Fibroblast of villous mesenchyme (primary cell): ENCODE data around the gene BBS9. TPM values are rescaled to one million over a fixed set of nuclear protein-coding genes. Genes with fewer than 3 reads are reported as not detected.

Experiments
- DNase-seq: peaks from one replicate; pipeline ENCODE4 v3.0.0-alpha.2; 2010; ENCODE audit warnings: low read depth
- H3K4me3 ChIP-seq: 2 replicates; pipeline ENCODE4 v1.5.1; 2011; ENCODE audit warnings: low read depth, mild to moderate bottlenecking, low read length
- CTCF ChIP-seq: IDR thresholded peaks from 2 replicates; pipeline ENCODE4 v1.5.1; 2012; ENCODE audit warnings: low read depth, mild to moderate bottlenecking, low read length; ENCODE audit not compliant: insufficient read depth
- total RNA-seq: library from RNA; depleted of rRNA; stranded (reverse); fragments of >200 nt; gene quantifications from 2 replicates; pipeline ENCODE4 v1.2.3, GENCODE V29; 2012

Gene BBS9
- total RNA-seq, 1 donor, result 20.7 TPM

- DNase-seq, result no peak
Observed at GRCh38 chr7:33634606-33635005, 505.2 kb downstream of the BBS9 start.

GRCh38 chr7:33636359-33636758, 507.0 kb downstream of the BBS9 start:
- no peak for DNase-seq
- no peak for TF ChIP-seq CTCF
- no peak overlapping the region for H3K4me3 ChIP-seq

More at GRCh38 chr7:33634606-33635005, 505.2 kb downstream of the BBS9 start:
- no peak for TF ChIP-seq CTCF
- no peak overlapping the region for H3K4me3 ChIP-seq

GRCh38 chr7:33639552-33640197, 510.3 kb downstream of the BBS9 start:
- DNase-seq, result peak; percentile 76
- no peak for TF ChIP-seq CTCF
- H3K4me3 ChIP-seq, result no peak overlapping the region

- no peak for DNase-seq
Observed at GRCh38 chr7:33640741-33641140, 511.4 kb downstream of the BBS9 start.

GRCh38 chr7:33642312-33642711, 512.9 kb downstream of the BBS9 start:
- TF ChIP-seq CTCF, result no peak
- no peak for DNase-seq
- no peak overlapping the region for H3K4me3 ChIP-seq

More at GRCh38 chr7:33640741-33641140, 511.4 kb downstream of the BBS9 start:
- no peak for TF ChIP-seq CTCF
- H3K4me3 ChIP-seq, result no peak overlapping the region

- TF ChIP-seq CTCF, result no peak
- H3K4me3 ChIP-seq, result no peak overlapping the region
- peak; percentile 11 for DNase-seq
Observed at GRCh38 chr7:33643530-33643929, 514.2 kb downstream of the BBS9 start.

GRCh38 chr7:33644489-33644888, 515.1 kb downstream of the BBS9 start:
- TF ChIP-seq CTCF, result no peak
- no peak overlapping the region for H3K4me3 ChIP-seq
- no peak for DNase-seq
